ENCODE measurements around the gene CAPN13. TPM values are rescaled to one million over a fixed set of nuclear protein-coding genes. Genes with fewer than 3 reads are reported as not detected.

CAPN13 gene
- polyA plus RNA-seq, 3 donors, result 0.93 to 2.0 (median 1.7) TPM

- no peak for DNase-seq (ENCODE audit: low read depth in 3 of 3, low spot score in 2 of 3)
Observed at GRCh38 chr2:30765876-30766470, 41.3 kb downstream of the CAPN13 start.

DNA sequence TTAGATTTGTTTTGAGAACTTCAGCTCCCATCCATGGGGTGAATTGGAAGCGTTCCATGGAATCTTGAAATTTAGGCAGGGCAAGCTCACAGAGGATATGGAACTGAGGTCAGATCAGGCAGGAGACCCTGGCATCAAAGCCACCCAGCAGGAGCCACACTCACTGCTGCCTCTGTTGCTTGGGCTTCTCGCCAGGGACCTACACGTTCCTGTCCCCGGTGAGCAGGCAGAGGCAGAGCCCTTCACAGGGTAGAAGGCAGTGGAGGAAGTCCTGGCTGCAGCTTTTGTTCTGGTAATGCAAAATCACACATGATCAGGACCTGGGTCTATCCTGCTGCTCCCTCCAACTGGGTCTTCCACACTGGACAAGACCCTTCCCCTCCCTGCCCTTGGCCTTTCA, 42.1 kb downstream of the CAPN13 start:
- DNase-seq (ENCODE audit: low read depth in 3 of 3, low spot score in 2 of 3), result no peak

GRCh38 chr2:30764021-30764800, 43.0 kb downstream of the CAPN13 start:
- no peak for DNase-seq (ENCODE audit: low read depth in 3 of 3, low spot score in 2 of 3)

- DNase-seq (ENCODE audit: low read depth in 3 of 3, low spot score in 2 of 3), result no peak
Observed at GRCh38 chr2:30763151-30763660, 44.0 kb downstream of the CAPN13 start.

DNA sequence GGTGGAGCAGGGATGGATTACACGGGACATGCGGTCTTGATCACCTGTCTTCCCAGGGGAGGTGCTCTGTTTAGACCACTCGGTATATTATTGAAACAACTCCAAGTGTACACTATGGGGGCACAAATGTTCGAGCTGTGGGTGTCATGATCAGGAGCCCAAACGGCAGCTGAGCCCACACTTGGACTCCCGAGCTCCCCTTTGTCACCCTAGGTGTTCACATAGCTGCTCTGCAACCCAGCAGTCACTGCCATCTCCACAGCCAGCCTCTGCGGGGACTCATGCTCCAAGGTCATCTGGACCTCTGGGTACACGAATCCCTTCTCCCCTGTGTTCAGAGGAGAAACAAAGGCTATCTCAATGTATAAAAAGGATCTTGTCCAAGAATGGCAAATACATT, 46.0 kb downstream of the CAPN13 start:
- DNase-seq (ENCODE audit: low read depth in 3 of 3, low spot score in 2 of 3), result no peak

DNA sequence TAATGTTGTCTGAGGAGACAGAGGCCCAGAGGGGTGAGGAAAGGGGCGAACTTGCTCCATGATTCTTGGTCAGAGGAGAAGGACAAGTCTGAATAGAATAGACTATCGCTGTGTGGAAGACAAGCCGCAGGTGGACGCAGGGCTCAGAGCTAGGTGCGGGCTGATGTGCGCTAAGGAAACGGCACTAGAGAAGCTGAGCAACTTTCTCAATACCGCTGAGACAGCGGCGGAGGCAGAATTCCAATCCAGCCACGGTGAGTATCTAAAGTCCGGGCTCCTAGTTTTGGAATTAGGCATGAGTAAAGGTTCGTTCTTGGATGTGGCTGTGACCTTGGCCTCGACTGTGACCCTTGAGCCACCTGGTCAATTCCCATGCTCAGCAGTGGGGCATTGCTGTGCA, 47.8 kb downstream of the CAPN13 start:
- no peak for DNase-seq (ENCODE audit: low read depth in 3 of 3, low spot score in 2 of 3)

DNA sequence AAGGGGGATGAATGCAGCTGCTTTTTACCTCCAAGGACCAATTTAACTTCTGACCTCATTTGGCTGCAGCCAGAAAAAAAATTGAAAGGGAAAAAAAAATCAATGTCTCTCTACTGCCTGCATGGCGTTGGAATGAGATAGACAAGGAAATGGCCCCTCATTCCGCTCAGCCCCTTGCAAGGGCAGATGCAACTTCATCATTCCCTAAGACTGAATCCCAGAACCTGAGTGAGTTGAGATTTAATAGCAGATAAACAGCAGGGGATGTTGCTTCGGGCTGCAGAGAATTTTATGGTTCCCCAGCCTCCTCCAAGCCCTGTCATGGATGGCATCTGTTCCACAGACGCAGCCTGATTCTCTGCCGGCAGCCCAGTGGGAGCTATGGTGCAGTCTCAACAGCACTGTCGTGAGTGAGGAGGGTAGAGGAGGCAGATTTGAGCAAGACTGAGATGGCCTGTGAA, 49.0 kb downstream of the CAPN13 start:
- no peak for DNase-seq (ENCODE audit: low read depth in 3 of 3, low spot score in 2 of 3)

DNA sequence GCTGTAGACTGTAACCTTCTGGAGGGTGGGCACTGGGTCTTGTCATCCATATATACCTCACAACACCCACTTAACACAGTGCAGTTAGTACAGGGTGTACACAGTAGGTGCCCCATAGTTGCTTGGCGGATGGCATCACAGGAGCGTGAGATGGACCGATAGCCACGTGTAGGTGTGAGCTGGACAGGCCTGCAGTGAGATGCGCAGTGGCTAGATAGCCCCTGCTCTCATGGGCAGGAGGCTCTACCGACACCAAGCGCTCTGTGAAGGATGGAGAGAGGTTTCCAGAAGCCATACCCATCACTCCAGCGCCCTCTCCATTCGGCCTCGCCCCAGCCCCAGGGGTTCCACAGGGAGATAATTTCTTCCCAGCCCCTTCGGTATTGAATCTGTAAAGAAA, 49.5 kb downstream of the CAPN13 start:
- no peak for DNase-seq (ENCODE audit: low read depth in 3 of 3, low spot score in 2 of 3)

- no peak for DNase-seq (ENCODE audit: low read depth in 3 of 3, low spot score in 2 of 3)
Observed at GRCh38 chr2:30756971-30757370, 50.3 kb downstream of the CAPN13 start.

DNA sequence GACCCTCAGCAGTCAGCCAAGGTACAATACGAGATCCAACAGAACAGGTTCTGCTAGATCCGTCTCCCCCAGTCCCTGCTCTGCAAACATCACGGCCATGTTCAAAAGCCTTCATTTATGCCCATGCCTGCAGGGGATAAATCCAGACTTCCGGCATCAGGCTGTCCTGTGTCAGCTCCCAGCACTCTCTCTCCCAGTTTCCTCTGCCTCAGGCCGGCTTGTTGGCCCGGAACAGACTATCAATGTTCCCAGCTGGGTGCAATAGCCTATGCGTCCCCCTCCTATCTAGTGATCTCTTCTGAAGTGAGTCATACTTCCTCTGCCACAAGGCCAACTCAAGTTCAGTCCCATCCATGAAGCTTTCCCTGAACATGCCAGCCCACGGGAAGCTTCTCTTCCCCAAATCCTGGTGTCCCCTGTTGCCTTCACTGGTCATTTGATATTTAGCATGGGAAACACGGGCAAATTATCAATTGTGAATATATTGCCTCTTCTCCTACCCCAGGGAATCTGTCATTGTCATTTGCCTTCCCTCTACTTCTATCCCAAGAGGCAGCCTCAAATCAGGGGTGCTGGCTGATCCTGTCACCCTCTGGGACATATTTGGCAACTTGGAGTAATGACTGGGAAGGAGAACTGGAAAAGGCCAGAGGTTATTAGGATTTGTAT, 51.1 kb downstream of the CAPN13 start:
- DNase-seq (ENCODE audit: low read depth in 3 of 3, low spot score in 2 of 3), result no peak

DNA sequence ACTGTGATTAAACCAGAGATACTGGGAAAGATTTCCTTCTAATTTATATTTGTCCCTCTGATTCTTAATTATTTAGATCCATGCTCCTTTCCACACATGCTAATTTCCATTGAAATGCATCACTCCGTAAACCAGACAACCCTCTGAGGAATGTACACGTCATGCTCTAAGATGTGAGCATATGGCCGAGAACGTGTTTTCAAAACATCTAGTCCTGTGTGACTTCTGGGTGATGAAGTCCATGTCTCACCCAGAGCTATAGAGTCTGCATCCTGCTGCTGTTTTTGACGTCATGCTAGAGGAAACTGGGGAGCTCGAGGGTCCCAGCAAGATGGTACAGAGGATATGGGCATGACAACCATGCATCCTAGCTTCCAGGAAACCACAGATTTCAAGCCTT, 53.6 kb downstream of the CAPN13 start:
- no peak for DNase-seq (ENCODE audit: low read depth in 3 of 3, low spot score in 2 of 3)

GRCh38 chr2:30752811-30753210, 54.4 kb downstream of the CAPN13 start:
- no peak for DNase-seq (ENCODE audit: low read depth in 3 of 3, low spot score in 2 of 3)

DNA sequence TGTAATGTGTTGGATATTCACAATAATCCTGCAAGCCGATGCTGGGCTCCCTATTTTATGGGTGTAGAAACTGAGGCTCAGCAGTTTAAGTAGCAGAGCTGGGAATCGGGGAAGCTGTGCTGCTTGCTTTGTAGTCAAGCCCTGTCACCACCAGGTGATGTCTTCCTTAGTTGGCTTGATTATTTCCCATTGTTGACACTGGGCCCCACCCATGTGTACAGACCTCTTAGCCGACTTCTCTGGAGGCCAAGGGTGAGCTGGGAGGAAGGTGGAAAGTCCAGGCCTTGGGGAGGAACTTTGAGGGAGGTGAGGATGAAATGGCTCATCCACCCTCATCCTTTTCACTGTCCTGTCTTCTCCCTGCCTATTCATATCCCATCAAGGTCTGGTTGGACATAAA, 60.0 kb downstream of the CAPN13 start:
- no peak for DNase-seq (ENCODE audit: low read depth in 3 of 3, low spot score in 2 of 3)

DNA sequence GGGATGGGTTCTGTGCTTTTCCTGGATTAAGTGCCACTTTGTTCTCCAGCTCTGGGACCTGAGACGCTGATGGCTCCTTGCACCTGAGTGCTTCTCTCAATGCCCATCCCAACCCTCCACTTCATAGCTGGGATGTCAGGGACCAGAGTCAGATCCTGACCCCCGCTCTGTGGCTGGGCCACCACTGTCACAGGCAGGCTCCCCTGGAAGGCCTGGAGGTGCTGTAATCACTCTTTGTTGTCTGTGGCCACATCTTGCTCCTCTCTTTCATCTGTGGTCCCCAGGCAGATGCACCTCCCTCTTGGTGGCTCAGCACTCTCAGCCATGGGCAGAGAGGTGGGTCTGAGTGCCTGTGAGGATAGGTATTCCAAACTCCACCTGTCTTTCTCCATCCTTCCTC, 62.4 kb downstream of the CAPN13 start:
- no peak for DNase-seq (ENCODE audit: low read depth in 3 of 3, low spot score in 2 of 3)

- DNase-seq (ENCODE audit: low read depth in 3 of 3, low spot score in 2 of 3), result no peak
Observed at GRCh38 chr2:30741576-30741975, 65.7 kb downstream of the CAPN13 start.

DNA sequence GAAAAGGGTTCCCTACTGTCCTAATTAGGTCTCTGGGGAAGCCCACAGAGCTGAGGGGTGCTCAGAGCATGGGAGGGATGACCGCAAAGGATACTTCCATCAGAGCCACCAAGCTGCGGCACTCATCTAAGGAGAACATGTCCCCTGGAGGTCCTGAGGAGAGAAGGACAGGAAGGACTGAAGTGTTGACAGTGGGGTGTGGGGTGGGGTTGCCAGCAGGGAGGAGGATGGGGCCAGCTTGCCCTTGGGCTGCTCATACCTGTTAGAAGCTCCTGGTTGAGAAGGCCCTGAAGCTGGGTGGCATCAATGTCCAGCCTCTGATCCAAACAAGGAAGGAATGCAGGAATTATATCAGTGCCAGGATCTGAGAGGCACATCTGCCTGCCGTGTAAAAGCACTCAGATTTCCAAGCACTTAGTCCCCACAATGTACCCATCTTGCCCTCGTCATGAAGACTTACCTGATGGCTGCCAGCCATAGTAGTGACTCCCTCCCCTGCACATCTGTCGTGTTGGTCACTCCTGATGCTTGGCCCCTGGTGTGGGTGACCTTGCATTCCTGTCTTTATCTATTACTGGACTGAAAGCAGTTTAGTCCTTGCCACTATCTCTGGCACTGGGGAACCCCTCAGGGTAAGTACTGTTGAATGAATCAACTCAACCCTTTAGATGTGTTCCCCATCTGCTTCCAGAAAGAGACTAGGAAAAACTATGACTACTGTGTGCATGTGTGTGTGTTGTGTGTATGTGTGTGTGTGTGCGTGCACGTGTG, 68.9 kb downstream of the CAPN13 start:
- no peak for DNase-seq (ENCODE audit: low read depth in 3 of 3, low spot score in 2 of 3)

GRCh38 chr2:30737326-30737610, 70.0 kb downstream of the CAPN13 start:
- no peak for DNase-seq (ENCODE audit: low read depth in 3 of 3, low spot score in 2 of 3)

DNA sequence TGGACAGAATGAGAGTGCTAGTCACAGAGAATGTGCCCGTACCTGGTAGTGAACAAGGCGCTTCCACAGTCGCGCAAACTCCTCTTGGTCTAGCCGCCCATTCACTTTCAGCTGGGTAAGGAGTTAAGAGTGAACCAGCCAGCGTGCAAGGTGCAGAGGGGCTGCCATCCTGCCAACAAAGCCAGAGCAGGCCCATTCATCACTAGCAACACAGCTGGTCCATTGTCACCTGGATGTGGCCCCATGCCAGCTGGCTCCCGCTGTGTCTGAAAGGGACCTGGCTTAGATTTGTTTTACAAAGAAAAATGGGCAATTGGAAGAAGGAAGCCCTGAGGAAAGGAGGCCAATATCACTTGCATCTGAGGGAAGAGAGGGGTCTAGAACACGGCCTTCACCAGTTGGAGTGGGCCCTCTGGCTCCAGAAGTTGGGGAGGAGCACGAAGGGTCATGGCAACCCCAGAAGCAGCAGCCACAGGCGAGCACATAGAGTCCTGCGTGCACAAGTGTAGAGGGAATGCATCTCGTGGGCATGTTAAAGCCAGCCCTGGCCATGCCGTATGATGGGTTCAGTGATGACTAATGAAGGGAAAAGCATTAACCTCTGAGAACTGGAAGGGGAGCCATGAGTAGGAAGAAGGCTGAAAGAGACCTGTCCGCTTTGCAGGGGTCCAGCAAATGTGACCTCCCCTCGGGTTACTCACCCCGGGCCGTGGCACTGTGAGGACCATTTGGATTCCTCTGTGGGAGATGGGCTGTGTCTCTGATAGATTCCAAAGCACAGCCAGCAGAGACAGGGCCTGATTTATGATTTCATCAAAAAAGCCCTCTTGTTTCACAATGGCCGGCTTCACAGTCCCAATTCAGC, 70.6 kb downstream of the CAPN13 start:
- no peak for DNase-seq (ENCODE audit: low read depth in 3 of 3, low spot score in 2 of 3)

DNA sequence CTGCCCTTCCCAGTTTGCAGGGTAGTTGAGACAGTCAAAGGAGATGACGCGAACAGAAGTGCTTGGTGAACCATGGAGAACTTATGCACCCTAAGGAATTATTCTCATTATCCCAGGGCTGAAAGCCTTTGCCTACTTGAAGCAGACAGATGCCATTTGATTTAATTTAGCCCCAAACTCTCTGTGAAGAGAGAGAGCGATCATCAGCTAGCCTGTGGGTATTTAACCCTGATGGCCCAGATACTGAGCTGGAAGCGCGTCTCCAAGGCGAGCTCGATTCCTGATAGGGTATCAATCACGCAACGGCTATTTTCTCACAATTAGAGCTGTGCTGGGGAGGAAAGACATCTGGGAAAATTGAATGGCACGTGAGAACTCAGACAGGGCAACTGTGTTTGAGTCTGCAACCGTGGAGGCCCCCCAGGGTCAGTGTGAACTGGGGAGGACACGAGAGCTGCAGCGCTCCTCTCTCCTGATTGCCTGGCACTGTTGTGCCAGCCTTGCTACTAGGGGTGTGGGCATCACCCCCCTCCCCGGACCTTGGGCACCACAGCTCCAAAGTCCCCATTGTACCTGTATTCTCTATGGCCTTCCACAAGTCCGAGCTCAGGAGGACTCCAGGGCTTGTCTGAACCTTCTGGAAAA, 73.2 kb downstream of the CAPN13 start:
- DNase-seq (ENCODE audit: low read depth in 3 of 3, low spot score in 2 of 3), result no peak

DNA sequence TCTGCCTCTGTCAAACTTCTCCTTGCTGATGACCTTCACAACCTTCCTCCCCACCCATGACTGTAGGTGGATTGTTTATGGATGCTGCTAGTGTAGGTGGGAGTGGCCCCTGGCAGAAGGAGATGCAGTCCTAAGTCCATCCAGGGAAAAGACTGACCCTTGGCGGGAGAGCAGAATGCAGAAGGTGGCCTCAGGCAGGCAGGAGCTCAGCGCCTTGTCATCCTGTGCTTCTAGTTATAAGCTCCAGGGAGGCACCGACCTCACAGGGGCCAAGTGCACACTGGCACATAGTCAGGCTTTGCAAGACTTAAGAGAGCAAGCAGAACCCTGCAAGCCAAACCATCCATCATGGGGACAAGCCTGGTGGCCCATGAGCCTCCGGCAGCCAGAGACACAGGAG, 74.4 kb downstream of the CAPN13 start:
- no peak for DNase-seq (ENCODE audit: low read depth in 3 of 3, low spot score in 2 of 3)

Data from right renal cortex interstitium (tissue), 3 donors.